ENCODE results near the gene KIAA1328. TPM values are rescaled to one million over a fixed set of nuclear protein-coding genes. Genes with fewer than 3 reads are reported as not detected.
A peak's percentile ranks its signal among the peaks of the same experiment; 100 is the strongest.

Gene KIAA1328
- polyA plus RNA-seq, 3 donors: 9.6 to 10.8 (median 9.8) TPM

DNA sequence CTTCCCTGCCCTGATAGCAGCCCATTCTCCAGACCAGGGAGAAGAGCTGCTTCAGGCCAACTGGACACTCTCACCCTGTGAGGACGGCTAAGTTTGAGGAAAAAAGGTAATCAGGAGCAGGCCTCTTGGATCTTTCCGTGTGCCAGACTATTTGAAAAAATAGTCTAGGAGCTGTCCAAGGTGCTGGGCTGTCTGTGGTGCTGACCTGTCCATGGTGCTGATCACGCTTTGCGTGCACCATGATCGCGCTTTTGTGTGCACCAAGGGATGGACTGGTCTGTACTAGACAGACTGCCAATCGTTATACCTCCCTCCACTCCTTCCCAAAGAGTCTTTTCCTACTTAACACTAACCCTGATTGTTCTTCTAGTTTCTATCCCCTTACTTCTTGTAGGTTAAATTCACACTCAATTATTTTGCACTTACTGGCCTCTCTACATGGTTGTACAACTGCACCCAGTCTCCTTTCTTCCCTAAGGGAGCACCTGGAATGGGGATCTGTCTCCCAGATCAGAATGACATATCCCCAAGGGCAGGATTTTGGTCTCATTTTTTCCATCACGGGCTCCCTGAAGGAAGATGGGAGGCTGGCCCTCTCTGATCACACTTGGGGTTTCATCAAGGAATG is 441.2 kb downstream of the KIAA1328 start:
- peak; percentile 62 to 76 (median 76) for DNase-seq (ENCODE audit: low read depth in 3 of 3, low spot score in 2 of 3)

DNA sequence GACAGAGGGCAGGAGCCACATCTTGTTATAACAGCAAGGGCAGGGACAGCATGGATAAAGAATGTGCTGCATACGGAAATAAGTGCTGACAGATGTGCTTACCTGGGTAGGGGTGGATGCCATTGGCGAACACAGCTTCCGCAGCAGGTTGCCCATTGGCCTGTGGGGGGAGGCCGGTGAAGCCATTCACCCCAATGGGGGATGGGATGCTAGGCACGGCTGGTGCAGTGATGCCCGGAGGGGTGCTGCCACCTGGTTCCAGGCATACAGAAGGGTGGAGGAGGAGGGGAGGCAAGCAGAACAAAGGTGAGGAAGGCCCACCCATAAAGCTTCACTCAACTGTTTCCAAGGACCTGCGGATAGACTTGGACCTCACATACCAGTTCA is 441.7 kb downstream of the KIAA1328 start:
- DNase-seq (ENCODE audit: low read depth in 3 of 3, low spot score in 2 of 3): no peak

DNA sequence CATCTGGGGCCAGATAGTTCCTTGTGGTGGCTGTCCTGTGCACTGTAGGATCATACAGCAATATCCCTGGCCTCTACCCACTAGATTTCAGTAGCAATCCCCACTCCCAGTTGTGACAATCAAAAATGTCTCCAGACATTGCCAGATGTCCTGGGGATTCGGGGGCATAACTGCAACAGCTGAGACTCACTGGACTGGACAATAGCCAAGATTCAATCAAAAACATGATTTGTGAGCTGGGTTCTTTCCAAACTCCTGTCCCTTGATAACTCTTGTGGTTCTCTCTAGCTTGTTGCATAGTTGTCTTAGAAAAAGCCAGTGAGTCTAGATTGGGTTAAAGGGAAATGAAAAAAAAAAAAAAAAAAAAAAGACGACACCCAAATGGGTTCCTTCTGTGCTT is 443.3 kb downstream of the KIAA1328 start:
- no peak for DNase-seq (ENCODE audit: low read depth in 3 of 3, low spot score in 2 of 3)

DNA sequence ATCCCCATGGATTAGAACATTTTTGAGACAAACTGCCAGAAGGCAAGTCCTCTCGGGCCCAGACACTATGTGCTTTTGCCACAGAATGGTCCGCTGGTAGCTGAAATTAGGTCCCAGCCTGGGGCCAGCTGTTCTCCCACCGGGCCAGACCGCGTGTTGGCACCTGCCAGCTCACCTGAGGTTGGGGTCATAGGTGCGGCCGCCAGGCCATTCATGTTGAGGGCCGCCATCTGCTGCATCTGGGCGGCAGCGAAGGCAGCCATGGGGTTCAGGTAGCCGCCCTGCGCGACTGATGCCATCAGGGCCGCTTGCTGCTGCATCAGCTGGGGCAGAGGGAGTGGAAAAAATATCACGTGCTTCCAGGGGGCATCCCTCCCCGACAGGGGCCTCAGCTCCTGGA is 443.9 kb downstream of the KIAA1328 start:
- DNase-seq (ENCODE audit: low read depth in 3 of 3, low spot score in 2 of 3): no peak

DNA sequence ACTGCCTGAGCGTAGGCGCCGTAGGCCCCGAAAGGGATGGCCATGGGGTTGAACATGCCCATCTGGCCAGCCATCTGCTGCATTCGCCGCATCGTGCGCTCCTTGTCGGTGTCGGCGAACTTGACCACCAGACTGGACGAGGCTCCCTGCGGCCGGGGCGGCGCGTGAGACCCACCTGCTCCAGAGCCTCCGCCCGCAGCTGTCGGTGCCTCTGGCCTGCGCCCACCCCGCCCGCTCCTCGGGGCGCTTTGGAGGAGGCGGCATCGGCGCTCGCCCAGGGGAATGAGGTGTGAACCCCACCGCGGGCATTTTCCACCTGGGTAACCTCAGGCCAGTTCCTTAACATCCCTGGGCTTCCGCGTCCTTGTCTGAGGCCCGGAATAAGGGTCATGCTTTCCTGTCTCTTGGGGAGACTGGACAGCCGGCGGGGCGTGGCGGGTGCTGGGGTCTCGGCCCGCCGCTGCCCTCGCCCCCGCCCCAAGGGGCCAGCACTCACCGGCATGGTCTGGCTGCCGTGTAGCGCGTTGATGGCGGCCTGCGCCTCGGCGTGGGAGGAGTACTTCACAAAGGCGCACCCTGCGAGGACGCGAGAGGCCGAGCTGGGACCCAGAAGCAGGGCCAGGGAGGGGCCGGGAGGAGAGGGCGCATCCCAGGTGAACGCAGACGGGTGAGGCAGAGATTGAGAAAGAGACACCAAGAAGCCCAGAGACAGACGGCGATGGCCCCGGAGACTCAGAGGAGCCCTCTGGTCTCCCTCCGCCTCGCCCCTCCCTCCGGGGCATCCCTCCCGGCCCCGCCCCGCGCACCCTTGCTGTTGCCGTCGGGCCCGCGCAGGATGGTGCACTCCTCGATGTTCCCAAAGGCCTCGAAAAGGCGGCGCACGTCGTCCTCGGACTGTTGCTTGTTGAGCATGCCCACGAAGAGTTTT is 445.6 kb downstream of the KIAA1328 start:
- no peak for DNase-seq (ENCODE audit: low read depth in 3 of 3, low spot score in 2 of 3)

DNA sequence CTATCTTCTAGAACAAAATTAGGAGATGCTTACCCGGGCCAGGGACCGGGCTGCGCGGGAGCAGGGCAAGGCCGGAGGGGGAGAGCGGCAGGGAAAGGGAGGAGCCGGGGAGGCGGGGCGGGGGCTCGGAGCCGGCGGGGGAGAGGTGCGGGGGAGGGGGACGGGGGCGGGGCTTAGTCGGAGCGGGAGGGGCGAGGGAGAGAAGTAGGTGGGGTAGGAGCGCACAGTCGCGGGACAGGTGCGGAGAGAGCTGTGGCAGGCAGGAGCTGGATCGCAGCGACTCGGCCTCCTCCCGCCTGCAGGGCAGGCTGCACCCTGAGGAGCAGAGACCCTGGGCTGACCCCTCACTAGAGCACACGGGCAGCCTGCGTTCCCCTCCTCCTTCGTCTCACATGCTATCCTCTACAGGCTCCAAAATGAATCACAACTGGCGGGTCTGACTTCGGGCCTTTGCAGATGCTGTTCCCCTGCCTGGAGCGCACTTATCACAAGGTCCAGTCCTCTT is 446.4 kb downstream of the KIAA1328 start:
- no peak for DNase-seq (ENCODE audit: low read depth in 3 of 3, low spot score in 2 of 3)

DNA sequence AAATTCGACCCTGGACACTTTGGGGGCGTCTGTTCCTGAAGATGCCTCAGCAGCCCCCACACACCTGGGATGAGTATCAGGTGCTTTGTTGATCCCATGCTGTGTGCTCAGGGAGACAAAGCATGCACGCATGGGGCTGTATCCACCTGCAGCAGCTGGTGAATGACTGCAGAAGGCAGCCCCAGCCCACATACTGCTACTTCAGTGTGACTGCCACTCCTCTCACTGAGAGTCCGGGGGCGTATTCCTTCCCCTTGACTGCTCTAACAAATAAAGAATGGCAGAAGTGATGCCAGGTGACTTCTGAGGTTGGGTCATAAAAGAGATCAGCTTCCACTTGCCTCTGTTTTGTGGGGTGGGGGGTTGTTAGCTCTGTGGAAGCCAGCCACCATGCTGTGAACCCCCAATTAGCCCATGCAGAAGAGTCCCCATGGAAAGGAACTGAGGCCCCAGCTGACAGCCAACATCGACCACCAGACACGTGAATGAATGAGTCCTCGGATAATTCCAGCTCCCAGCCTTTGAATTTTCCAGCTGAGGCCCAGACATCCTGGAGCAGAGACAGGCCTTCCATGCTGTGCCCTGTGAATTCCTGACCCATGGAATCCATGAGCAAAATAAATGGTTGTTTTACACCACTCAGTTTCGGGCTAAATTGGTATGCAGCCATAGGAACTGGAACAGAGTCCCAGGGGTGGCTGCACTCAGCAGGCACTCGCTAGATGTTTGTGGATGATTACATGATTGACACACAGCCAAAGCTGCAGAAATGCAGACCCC is 447.4 kb downstream of the KIAA1328 start:
- no peak for DNase-seq (ENCODE audit: low read depth in 3 of 3, low spot score in 2 of 3)

DNA sequence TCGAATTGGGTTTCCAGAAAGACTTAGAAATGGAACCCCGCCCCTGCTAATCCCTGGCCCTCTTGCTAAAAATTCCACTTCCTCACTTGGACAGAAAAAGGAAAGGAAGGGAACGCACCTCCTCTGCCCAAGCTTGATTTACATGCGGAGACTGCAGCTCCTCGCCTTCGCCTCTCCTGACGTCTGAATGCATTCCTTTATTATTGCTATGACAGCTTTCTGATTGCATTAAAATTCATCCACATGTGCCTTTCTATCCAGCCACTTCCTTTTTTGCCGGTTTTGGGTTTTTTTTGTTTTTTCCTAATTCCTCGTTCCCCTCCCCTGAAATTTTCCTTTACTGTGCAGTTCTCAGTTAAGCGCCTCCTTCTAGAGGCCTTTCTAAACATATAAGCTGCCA is 448.9 kb downstream of the KIAA1328 start:
- no peak for DNase-seq (ENCODE audit: low read depth in 3 of 3, low spot score in 2 of 3)

Other genes with a start within 250 kb of the KIAA1328 start
- gene TPGS2, start 125 bp upstream of the KIAA1328 start, polyA plus RNA-seq (ENCODE audit: insufficient read length in 3 of 3): 100 to 1,000 TPM; 109 to 159 (median 136) TPM